Astrocyte (in vitro differentiated cells and primary cell): ENCODE data around the gene CACNB4. TPM values are rescaled to one million over a fixed set of nuclear protein-coding genes. Genes with fewer than 3 reads are reported as not detected.

ENCODE experiments used
- DNase-seq: peaks from one replicate; pipeline ENCODE4 v3.0.0-alpha.2; 2010; ENCODE audit warnings: low read depth
- FAIRE-seq: peaks from 2 replicates; lab custom pipeline; 2011; peaks lifted over from hg19 to GRCh38; lab: Jason Lieb, UNC
- H2AFZ ChIP-seq: 2 replicates; pipeline ENCODE4 v1.6.0; 2012; ENCODE audit warnings: low read depth, low read length, inconsistent platforms
- H3K27ac ChIP-seq: 2 replicates; pipeline ENCODE4 v1.5.1; 2011; ENCODE audit warnings: low read depth, low read length, inconsistent platforms
- H3K27me3 ChIP-seq: 2 replicates; pipeline ENCODE4 v1.6.0; 2011; ENCODE audit warnings: low read length, inconsistent platforms; ENCODE audit not compliant: insufficient read depth
- H3K36me3 ChIP-seq: 2 replicates; pipeline ENCODE4 v1.5.1; 2011; ENCODE audit warnings: low read length, inconsistent platforms; ENCODE audit not compliant: insufficient read depth
- H3K4me1 ChIP-seq: 2 replicates; pipeline ENCODE4 v1.5.1; 2011; ENCODE audit warnings: low read length, inconsistent platforms; ENCODE audit not compliant: insufficient read depth
- H3K4me2 ChIP-seq: 2 replicates; pipeline ENCODE4 v1.6.0; 2012; ENCODE audit warnings: low read length, inconsistent platforms
- H3K4me3 ChIP-seq: 2 replicates; pipeline ENCODE4 v1.5.1; 2011; ENCODE audit warnings: low read depth, mild to moderate bottlenecking, low read length, inconsistent platforms; ENCODE audit not compliant: insufficient read depth
- H3K79me2 ChIP-seq: 2 replicates; pipeline ENCODE4 v1.6.0; 2012; ENCODE audit warnings: mild to moderate bottlenecking, low read length, inconsistent platforms; ENCODE audit not compliant: insufficient read depth
- H3K9ac ChIP-seq: 2 replicates; pipeline ENCODE4 v1.6.0; 2012; ENCODE audit warnings: mild to moderate bottlenecking, low read length, inconsistent platforms
- H3K9me3 ChIP-seq: 2 replicates; pipeline ENCODE4 v1.5.1; 2012; ENCODE audit warnings: low read depth, mild to moderate bottlenecking, low read length, inconsistent platforms; ENCODE audit not compliant: insufficient read depth
- H4K20me1 ChIP-seq: 2 replicates; pipeline ENCODE4 v1.6.0; 2012; ENCODE audit warnings: low read length, inconsistent platforms; ENCODE audit not compliant: insufficient read depth
- H3K27ac Mint-ChIP-seq: one replicate; pipeline ENCODE4 v1.8.0; 2021; ENCODE audit warnings: mild to moderate bottlenecking, mixed read lengths; ENCODE audit not compliant: unreplicated experiment
- H3K27me3 Mint-ChIP-seq: one replicate; pipeline ENCODE4 v1.8.0; 2021; ENCODE audit warnings: low read depth, mixed read lengths; ENCODE audit not compliant: unreplicated experiment
- H3K36me3 Mint-ChIP-seq: one replicate; pipeline ENCODE4 v1.8.0; 2021; ENCODE audit warnings: low read depth, mixed read lengths; ENCODE audit not compliant: unreplicated experiment
- H3K4me1 Mint-ChIP-seq: one replicate; pipeline ENCODE4 v1.8.0; 2021; ENCODE audit warnings: low read depth, mixed read lengths; ENCODE audit not compliant: unreplicated experiment
- H3K4me3 Mint-ChIP-seq: one replicate; pipeline ENCODE4 v1.8.0; 2021; ENCODE audit warnings: mild to moderate bottlenecking, moderate library complexity, mixed read lengths; ENCODE audit not compliant: unreplicated experiment
- H3K9me3 Mint-ChIP-seq: one replicate; pipeline ENCODE4 v1.8.0; 2021; ENCODE audit warnings: mild to moderate bottlenecking, mixed read lengths; ENCODE audit not compliant: unreplicated experiment
- CTCF ChIP-seq: IDR thresholded peaks from 2 replicates; pipeline ENCODE4 v1.5.1; 2011; ENCODE audit warnings: low read depth, mild to moderate bottlenecking, inconsistent platforms, low read length, moderate library complexity; ENCODE audit not compliant: insufficient read depth
- EZH2 ChIP-seq: IDR thresholded peaks from 2 replicates; pipeline ENCODE4 v1.6.1; 2012; ENCODE audit warnings: mild to moderate bottlenecking, low read length, inconsistent platforms; ENCODE audit not compliant: insufficient read depth
- total RNA-seq: library from RNA; stranded (reverse); gene quantifications from 2 replicates; pipeline ENCODE4 v1.2.1, GENCODE V29; 2021

CACNB4 gene
- total RNA-seq, 1 donor from 2014 or later = 1.8 TPM

- DNase-seq (no peak), FAIRE-seq (no peak)
- no peak for TF ChIP-seq CTCF
- TF ChIP-seq EZH2 = no peak
- no peaks in the 10 kb centered on the region for H3K9me3 Mint-ChIP-seq
- Histone ChIP-seq H4K20me1 (no peaks in the 10 kb centered on the region), H2AFZ (no peak overlapping the region), H3K36me3 (no peaks in the 10 kb centered on the region), H3K27me3 (peaks cover 18% of the 10 kb centered on the region), H3K79me2 (no peaks in the 10 kb centered on the region), H3K4me2 (no peak overlapping the region), H3K9me3 (no peaks in the 10 kb centered on the region), H3K9ac (no peak overlapping the region), H3K4me1 (no peaks in the 10 kb centered on the region), H3K4me3 (no peak overlapping the region), H3K27ac (no peak overlapping the region)
- no peaks in the 10 kb centered on the region for H3K27me3 Mint-ChIP-seq
- H3K27ac Mint-ChIP-seq = no peak overlapping the region
- H3K36me3 Mint-ChIP-seq = no peaks in the 10 kb centered on the region
- no peaks in the 10 kb centered on the region for H3K4me1 Mint-ChIP-seq
- no peak overlapping the region for H3K4me3 Mint-ChIP-seq
These were observed 82.4 kb downstream of the CACNB4 start for GRCh38 chr2:152016181-152017120.

DNA sequence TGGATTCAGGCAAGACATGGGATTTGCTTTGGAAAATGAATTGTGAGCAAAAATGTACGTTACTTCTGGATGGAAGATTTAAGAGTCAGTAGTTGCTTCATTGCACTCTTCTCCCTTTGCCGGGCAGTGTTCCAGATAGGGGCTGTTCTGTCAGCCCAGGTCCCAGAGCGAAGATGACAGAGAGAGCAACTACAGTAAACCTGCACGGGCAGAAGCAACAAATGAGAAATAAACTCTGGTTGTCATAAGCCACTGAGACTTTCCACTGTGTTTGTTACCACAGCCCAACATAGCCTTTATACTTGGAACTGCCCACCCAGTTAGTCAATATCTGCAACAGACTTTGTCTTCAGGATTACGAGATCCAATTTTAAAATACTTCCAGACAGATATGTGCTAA lies 83.3 kb downstream of the CACNB4 start:
- FAIRE-seq (no peak), DNase-seq (no peak)
- no peak overlapping the region for H3K27ac Mint-ChIP-seq
- Histone ChIP-seq H3K4me1 (no peaks in the 10 kb centered on the region), H3K9ac (no peak overlapping the region), H3K9me3 (no peaks in the 10 kb centered on the region), H3K4me3 (no peak overlapping the region), H3K27me3 (peaks cover 17% of the 10 kb centered on the region), H2AFZ (no peak overlapping the region), H3K79me2 (no peaks in the 10 kb centered on the region), H3K36me3 (no peaks in the 10 kb centered on the region), H4K20me1 (no peaks in the 10 kb centered on the region), H3K27ac (no peak overlapping the region), H3K4me2 (no peak overlapping the region)
- H3K27me3 Mint-ChIP-seq = peaks cover 7% of the 10 kb centered on the region
- H3K4me3 Mint-ChIP-seq = no peak overlapping the region
- H3K4me1 Mint-ChIP-seq = no peaks in the 10 kb centered on the region
- no peaks in the 10 kb centered on the region for H3K9me3 Mint-ChIP-seq
- no peaks in the 10 kb centered on the region for H3K36me3 Mint-ChIP-seq
- no peak for TF ChIP-seq CTCF
- TF ChIP-seq EZH2 = no peak

DNA sequence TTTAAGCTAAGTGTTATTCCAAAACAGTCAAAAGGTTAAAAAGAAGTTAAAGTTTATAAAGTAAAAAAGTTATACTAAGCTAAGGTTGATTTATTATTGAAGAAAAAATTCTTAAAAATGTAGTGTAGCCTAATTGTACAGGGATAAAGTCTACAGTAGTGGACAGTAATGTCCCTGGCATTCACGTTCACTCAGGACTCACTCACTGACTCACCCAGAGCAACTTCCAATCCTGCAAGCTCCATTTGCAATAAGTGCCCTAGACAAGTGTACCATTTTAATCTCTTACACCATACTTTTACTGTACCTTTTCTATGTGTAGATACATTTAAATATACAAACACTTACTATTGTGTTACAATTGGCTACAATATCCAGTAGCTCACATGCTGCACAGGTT lies 86.1 kb downstream of the CACNB4 start:
- Histone ChIP-seq H3K4me3 (no peak overlapping the region), H3K27ac (no peak overlapping the region), H3K9me3 (no peaks in the 10 kb centered on the region), H3K79me2 (no peaks in the 10 kb centered on the region), H3K4me2 (no peak overlapping the region), H3K27me3 (peaks cover 11% of the 10 kb centered on the region), H3K9ac (no peak overlapping the region), H4K20me1 (no peaks in the 10 kb centered on the region), H2AFZ (no peak overlapping the region), H3K4me1 (no peaks in the 10 kb centered on the region), H3K36me3 (no peaks in the 10 kb centered on the region)
- DNase-seq = peak; percentile 10
- Mint-ChIP-seq H3K27me3 (peaks cover 10% of the 10 kb centered on the region), H3K36me3 (no peaks in the 10 kb centered on the region), H3K27ac (no peak overlapping the region), H3K4me3 (no peak overlapping the region), H3K4me1 (no peaks in the 10 kb centered on the region), H3K9me3 (no peaks in the 10 kb centered on the region)
- FAIRE-seq = no peak
- TF ChIP-seq CTCF = no peak
- TF ChIP-seq EZH2 = no peak
